Type B pancreatic cell (in vitro differentiated cells): ENCODE results near the gene SEPTIN14. TPM values are rescaled to one million over a fixed set of nuclear protein-coding genes. Genes with fewer than 3 reads are reported as not detected.
"Not testable (repeated sequence)": the region's sequence is repeated elsewhere in the genome, so short reads cannot be mapped to it uniquely, and the experiment has no call there.

Experiments
- DNase-seq: peaks from one replicate; pipeline ENCODE4 v3.0.0; 2021; ENCODE audit warnings: mixed read lengths; ENCODE audit not compliant: unreplicated experiment; ENCODE audit errors: extremely low spot score
- H3K27ac Mint-ChIP-seq: 2 replicates; pipeline ENCODE4 v1.8.0; 2021; ENCODE audit warnings: mild to moderate bottlenecking, mixed read lengths
- H3K27me3 Mint-ChIP-seq: 2 replicates; pipeline ENCODE4 v1.8.0; 2021; ENCODE audit warnings: mixed read lengths
- H3K36me3 Mint-ChIP-seq: 2 replicates; pipeline ENCODE4 v1.8.0; 2021; ENCODE audit warnings: mixed read lengths
- H3K4me1 Mint-ChIP-seq: one replicate; pipeline ENCODE4 v1.8.0; 2021; ENCODE audit warnings: mixed read lengths; ENCODE audit not compliant: unreplicated experiment
- H3K4me3 Mint-ChIP-seq: 2 replicates; pipeline ENCODE4 v1.8.0; 2021; ENCODE audit warnings: mild to moderate bottlenecking, mixed read lengths
- H3K9me3 Mint-ChIP-seq: 2 replicates; pipeline ENCODE4 v1.8.0; 2021; ENCODE audit warnings: mixed read lengths
- total RNA-seq: library from RNA; stranded (reverse); gene quantifications from 2 replicates; pipeline ENCODE4 v1.2.1, GENCODE V29; 2021; ENCODE audit warnings: low replicate concordance
- TF ChIP-seq, protein P1 (sequence below): fragments of 200-600 bp; sonication (generic); conservative IDR thresholded peaks from 2 replicates; pipeline ENCODE4 v1.5.0; 2021; ENCODE audit warnings: antibody characterized with exemption, mild to moderate bottlenecking

The SEPTIN14 gene
- total RNA-seq, 1 donor from 2014 or later: 0.07 TPM

DNA sequence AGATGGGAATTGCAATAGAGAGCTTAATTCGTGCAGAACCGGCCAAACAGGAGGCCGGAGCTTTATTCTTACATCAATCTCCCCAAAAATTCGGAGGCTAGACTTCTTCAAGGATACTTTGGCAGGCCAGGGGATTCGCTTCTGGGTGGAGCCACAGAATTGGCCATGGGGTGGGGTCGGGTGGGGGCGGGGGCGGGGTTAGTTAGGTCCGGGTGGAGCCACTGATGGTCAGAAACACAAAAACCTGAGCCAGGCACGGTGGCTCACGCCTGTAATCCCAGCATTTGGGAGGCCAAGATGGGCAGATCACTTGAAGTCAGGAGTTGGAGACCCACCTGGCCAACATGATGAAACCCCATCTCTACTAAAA, 87.5 kb downstream of the SEPTIN14 start:
- Mint-ChIP-seq H3K9me3 (no peaks in the 10 kb centered on the region), H3K36me3 (no peaks in the 10 kb centered on the region), H3K27me3 (no peaks in the 10 kb centered on the region), H3K4me3 (no peak overlapping the region), H3K27ac (no peak overlapping the region), H3K4me1 (no peaks in the 10 kb centered on the region)
- TF ChIP-seq, protein P1, sequence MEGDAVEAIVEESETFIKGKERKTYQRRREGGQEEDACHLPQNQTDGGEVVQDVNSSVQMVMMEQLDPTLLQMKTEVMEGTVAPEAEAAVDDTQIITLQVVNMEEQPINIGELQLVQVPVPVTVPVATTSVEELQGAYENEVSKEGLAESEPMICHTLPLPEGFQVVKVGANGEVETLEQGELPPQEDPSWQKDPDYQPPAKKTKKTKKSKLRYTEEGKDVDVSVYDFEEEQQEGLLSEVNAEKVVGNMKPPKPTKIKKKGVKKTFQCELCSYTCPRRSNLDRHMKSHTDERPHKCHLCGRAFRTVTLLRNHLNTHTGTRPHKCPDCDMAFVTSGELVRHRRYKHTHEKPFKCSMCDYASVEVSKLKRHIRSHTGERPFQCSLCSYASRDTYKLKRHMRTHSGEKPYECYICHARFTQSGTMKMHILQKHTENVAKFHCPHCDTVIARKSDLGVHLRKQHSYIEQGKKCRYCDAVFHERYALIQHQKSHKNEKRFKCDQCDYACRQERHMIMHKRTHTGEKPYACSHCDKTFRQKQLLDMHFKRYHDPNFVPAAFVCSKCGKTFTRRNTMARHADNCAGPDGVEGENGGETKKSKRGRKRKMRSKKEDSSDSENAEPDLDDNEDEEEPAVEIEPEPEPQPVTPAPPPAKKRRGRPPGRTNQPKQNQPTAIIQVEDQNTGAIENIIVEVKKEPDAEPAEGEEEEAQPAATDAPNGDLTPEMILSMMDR: no peak
- DNase-seq: no peak

DNA sequence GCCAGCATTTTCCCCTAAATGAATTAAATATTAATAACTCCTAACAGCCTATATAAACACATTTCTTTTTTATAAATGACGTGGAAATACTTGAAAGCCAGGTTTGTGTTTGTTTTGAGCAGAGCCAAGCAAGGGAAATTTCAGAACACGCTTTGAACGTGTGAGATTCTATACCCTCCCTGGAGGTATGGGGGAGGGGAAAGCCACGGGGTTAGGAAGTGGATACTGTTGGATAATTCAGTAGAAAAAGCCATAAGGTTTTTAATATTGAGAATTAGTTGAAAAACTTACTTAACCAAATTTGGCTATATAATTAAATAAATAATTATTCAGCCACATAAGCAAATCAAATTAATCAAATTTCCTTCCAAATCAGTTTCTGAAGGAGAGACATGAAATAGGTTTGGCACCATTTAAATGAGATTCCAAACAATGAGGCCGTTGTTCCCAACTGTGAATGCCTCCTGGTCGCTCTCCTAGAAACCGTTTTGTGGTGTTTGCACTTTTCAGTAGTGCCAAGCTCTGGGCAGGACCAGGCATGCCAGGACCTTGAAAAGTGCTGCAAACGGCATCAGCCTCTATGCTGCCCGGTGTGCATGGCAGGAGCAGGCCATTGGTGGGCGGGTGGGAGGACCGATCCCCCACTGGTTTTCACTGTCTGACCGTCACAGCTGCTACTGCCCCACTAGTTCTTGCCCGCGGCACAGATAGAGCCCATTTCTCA, 88.1 kb downstream of the SEPTIN14 start:
- Mint-ChIP-seq H3K4me1 (no peaks in the 10 kb centered on the region), H3K27me3 (no peaks in the 10 kb centered on the region), H3K9me3 (no peaks in the 10 kb centered on the region), H3K36me3 (no peaks in the 10 kb centered on the region), H3K4me3 (no peak overlapping the region), H3K27ac (no peak overlapping the region)
- DNase-seq: no peak
- TF ChIP-seq, protein P1: no peak

DNA sequence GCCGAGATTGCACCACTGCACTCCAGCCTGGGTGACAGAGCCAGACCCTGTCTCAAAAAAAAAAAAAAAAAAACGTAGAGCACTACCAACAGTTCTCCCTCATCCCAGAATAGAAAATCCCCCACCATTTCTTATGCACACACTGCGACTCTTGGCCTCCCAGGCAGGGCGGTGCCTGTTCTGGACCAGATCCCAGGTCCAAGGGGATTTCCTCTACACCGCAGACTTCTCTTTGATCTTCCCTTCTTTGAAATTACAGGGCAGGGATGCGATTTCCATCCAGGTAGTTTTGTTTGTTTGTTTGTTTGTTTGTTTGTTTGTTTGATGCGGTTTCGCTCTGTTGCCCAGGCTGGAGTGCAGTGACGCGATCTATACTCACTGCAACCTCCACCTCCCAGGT, 91.8 kb downstream of the SEPTIN14 start:
- Mint-ChIP-seq H3K9me3 (no peaks in the 10 kb centered on the region), H3K27ac (no peak overlapping the region), H3K27me3 (no peaks in the 10 kb centered on the region), H3K4me1 (no peaks in the 10 kb centered on the region), H3K4me3 (no peak overlapping the region), H3K36me3 (no peaks in the 10 kb centered on the region)
- TF ChIP-seq, protein P1: no peak
- no peak for DNase-seq

DNA sequence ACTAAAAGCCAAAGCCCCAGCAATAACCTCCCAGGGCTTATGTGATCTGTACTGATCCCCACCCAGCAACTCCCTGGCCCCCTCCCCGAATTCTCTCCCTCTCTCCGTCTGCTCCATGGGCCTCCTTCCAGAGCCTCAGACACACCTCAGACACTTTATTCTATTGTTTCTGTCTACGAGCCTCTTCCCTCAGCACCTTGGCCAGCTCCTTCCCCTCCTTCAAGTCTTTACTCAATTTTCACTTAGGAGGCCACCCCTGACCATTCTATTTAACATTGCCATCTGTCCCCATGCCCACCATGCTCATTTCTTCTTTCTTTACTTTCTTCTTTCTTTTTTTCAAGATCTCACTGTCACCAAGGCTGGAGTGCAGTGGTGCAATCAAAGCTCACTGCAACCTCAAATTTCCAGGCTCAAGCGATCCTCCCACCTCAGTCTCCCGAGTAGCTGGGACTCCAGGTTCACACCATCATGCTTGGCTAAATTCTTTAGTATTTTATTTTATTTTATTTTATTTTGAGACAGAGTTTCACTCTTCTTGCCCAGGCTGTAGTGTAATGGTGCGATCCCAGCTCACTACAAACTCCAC, 109.2 kb downstream of the SEPTIN14 start:
- not testable (repeated sequence) for H3K9me3 Mint-ChIP-seq

DNA sequence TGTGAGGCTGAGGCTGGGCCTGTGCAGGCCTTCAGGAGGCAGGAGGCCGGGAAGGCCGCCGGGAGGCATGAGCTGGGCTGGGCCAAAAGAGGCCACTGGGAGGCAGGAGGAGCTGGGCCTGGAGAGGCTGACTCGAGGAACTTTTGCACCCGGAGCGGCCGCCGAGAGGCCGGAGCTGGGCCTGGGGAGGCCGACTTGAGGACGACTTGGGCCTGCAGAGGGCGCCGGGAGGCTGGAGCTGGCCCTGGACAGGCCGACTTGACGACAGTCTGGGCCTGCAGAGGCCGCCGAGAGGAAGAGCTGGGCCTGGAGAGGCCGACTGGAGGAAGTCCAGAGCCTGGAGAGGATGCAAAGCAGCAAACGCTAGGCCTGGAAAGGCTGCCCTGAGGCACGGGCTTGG, 117.8 kb downstream of the SEPTIN14 start:
- not testable (repeated sequence) for H3K27me3 Mint-ChIP-seq, H3K36me3 Mint-ChIP-seq, H3K27ac Mint-ChIP-seq, H3K4me1 Mint-ChIP-seq, H3K9me3 Mint-ChIP-seq, H3K4me3 Mint-ChIP-seq, DNase-seq

More for the DNA sequence above, 109.2 kb downstream of the SEPTIN14 start:
- not testable (repeated sequence) for H3K36me3 Mint-ChIP-seq, H3K27me3 Mint-ChIP-seq, DNase-seq, H3K4me3 Mint-ChIP-seq, H3K4me1 Mint-ChIP-seq, H3K27ac Mint-ChIP-seq

Other genes with a start within 250 kb of the SEPTIN14 start
- 4.7 and 6.4 TPM in 2 replicates for gene ZNF713, start 24.7 kb upstream of the SEPTIN14 start, total RNA-seq
- 19.7 and 20.1 TPM in 2 replicates for gene MRPS17, start 89.1 kb upstream of the SEPTIN14 start, total RNA-seq
- 46.5 and 54.9 TPM in 2 replicates for gene NIPSNAP2, start 101.8 kb upstream of the SEPTIN14 start, total RNA-seq
- gene PSPH, start 188.7 kb upstream of the SEPTIN14 start, total RNA-seq: 20.1 and 28.6 TPM in 2 replicates
- gene CCT6A, start 189.0 kb upstream of the SEPTIN14 start, total RNA-seq: 128 and 151 TPM in 2 replicates
- gene SUMF2, start 201.5 kb upstream of the SEPTIN14 start, total RNA-seq: 125 and 127 TPM in 2 replicates
- 1.8 TPM in 1 of 2 replicates, not detected in the other for gene PHKG1, start 230.2 kb upstream of the SEPTIN14 start, total RNA-seq
- gene CHCHD2, start 243.7 kb upstream of the SEPTIN14 start, total RNA-seq: 61.8 and 251 TPM in 2 replicates